ENCODE measurements around the gene EYA3. TPM values are rescaled to one million over a fixed set of nuclear protein-coding genes. Genes with fewer than 3 reads are reported as not detected.
"Not testable (repeated sequence)": the region's sequence is repeated elsewhere in the genome, so short reads cannot be mapped to it uniquely, and the experiment has no call there.

Gene EYA3
- total RNA-seq, 1 donor = 26.3 TPM

GRCh38 chr1:28010969-28011368 lies 77.4 kb downstream of the EYA3 start:
- DNase-seq (ENCODE audit: low read depth) = peak; percentile 30
- H3K4me3 ChIP-seq (ENCODE audit: low read depth, low read length) = no peak overlapping the region
- TF ChIP-seq, protein P1, sequence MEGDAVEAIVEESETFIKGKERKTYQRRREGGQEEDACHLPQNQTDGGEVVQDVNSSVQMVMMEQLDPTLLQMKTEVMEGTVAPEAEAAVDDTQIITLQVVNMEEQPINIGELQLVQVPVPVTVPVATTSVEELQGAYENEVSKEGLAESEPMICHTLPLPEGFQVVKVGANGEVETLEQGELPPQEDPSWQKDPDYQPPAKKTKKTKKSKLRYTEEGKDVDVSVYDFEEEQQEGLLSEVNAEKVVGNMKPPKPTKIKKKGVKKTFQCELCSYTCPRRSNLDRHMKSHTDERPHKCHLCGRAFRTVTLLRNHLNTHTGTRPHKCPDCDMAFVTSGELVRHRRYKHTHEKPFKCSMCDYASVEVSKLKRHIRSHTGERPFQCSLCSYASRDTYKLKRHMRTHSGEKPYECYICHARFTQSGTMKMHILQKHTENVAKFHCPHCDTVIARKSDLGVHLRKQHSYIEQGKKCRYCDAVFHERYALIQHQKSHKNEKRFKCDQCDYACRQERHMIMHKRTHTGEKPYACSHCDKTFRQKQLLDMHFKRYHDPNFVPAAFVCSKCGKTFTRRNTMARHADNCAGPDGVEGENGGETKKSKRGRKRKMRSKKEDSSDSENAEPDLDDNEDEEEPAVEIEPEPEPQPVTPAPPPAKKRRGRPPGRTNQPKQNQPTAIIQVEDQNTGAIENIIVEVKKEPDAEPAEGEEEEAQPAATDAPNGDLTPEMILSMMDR (IDR thresholded peaks at IDR 0.05; ENCODE audit: insufficient read depth, low read depth, low read length) = no peak

GRCh38 chr1:28003117-28003516 lies 85.3 kb downstream of the EYA3 start:
- not testable (repeated sequence) for H3K4me3 ChIP-seq (ENCODE audit: low read depth, low read length); DNase-seq (ENCODE audit: low read depth)

DNA sequence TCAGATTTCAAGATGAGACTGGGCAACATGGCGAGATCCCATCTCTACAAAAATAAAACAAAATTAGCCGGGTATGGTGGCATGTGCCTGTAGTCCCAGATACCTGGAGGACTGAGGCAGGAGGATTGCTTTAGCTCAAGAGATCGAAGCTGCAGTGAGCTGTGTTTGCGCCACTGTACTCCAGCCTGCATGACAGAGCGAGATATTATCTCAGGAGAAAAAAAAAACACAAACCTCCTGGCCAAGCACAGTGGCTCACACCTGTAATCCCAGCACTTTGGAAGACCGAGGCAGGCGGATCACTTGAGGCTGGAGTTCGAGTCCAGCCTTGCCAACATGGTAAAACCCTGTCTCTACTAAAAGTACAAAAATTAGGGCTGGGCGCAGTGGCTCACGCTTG lies 85.8 kb downstream of the EYA3 start:
- no peak overlapping the region for H3K4me3 ChIP-seq (ENCODE audit: low read depth, low read length)
- TF ChIP-seq, protein P1 (IDR thresholded peaks at IDR 0.05; ENCODE audit: insufficient read depth, low read depth, low read length) = no peak
- DNase-seq (ENCODE audit: low read depth) = no peak

DNA sequence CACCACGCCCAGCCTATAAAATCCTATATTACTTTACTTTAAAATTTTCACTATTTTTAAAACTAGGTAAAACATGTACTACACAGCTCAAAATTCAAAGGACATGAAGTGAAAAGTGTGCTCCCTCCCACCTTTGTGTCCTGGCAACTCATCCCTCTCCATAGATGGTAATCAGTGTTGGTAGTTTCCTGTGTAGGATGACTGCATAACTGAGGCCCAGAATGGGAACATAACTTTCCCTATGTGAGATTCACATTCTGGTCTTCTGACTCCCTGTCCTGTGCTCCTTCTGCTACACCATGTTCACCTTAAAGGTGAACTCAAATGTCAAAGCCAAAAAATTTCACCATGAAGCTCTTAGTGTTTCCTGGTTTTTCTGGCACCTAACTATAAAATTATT lies 89.4 kb downstream of the EYA3 start:
- no peak overlapping the region for H3K4me3 ChIP-seq (ENCODE audit: low read depth, low read length)
- DNase-seq (ENCODE audit: low read depth) = no peak
- TF ChIP-seq, protein P1 (IDR thresholded peaks at IDR 0.05; ENCODE audit: insufficient read depth, low read depth, low read length) = no peak

DNA sequence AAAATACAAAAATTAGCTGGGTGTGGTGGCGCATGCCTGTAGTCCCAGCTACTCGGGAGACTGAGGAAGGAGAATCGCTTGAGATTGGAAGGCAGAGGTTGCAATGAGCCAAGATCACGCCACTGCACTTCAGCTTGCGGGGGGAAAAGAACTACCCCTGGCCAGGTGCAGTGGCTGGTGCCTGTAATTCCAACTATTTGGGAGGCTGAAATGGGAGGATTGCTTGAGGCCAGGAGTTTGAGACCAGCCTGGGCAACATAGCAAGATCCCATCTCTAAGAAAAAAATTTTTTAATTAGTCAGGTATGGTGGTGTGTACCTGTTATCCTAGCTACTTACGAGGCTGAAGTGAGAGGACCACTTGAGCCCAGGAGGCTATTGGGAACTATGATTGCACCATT lies 93.9 kb downstream of the EYA3 start:
- not testable (repeated sequence) for H3K4me3 ChIP-seq (ENCODE audit: low read depth, low read length); DNase-seq (ENCODE audit: low read depth)

GRCh38 chr1:27994060-27994459 lies 94.3 kb downstream of the EYA3 start:
- peak; percentile 30 for DNase-seq (ENCODE audit: low read depth)
- TF ChIP-seq, protein P1 (IDR thresholded peaks at IDR 0.05; ENCODE audit: insufficient read depth, low read depth, low read length) = no peak

GRCh38 chr1:27993241-27993640 lies 95.2 kb downstream of the EYA3 start:
- DNase-seq (ENCODE audit: low read depth) = no peak
- TF ChIP-seq, protein P1 (IDR thresholded peaks at IDR 0.05; ENCODE audit: insufficient read depth, low read depth, low read length) = no peak
- no peak overlapping the region for H3K4me3 ChIP-seq (ENCODE audit: low read depth, low read length)

More at GRCh38 chr1:27994060-27994459, 94.3 kb downstream of the EYA3 start:
- H3K4me3 ChIP-seq (ENCODE audit: low read depth, low read length) = no peak overlapping the region

DNA sequence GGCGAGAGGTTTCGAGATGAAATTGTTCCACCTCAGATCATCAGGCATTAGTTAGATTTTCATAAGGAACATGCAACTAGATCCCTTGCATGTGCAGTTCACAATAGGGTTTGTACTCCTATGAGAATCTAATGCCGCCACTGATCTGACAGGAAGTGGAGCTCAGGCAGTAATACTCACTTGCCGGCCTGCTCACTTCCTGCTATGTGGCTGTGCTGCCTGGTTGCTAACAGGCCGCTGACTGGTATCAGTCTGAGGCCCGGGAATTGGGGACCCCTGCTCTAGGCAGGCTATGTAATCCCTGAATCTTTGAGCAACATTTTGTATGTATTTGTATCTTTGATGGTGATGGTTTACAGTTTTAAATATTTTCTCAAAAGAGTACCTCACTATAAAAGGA lies 96.1 kb downstream of the EYA3 start:
- H3K4me3 ChIP-seq (ENCODE audit: low read depth, low read length) = no peak overlapping the region
- no peak for DNase-seq (ENCODE audit: low read depth)
- TF ChIP-seq, protein P1 (IDR thresholded peaks at IDR 0.05; ENCODE audit: insufficient read depth, low read depth, low read length) = no peak
